Measurements from ENCODE around the gene SYT8.

Gene SYT8

GRCh38 chr11:1841511-1842148, 6.8 kb downstream of the SYT8 start:
- WGBS (ENCODE audit: extremely low coverage, insufficient coverage, insufficient read length): no CpG with 5 or more reads among the region's 19 CpGs
- no peak overlapping the region for H4K91ac ChIP-seq (ENCODE audit: low read depth, low read length)

GRCh38 chr11:1842149-1843097, 7.6 kb downstream of the SYT8 start:
- Histone ChIP-seq H3K4me3 (ENCODE audit: low read depth, low read length) (peak overlapping the region; percentile 3), H4K8ac (ENCODE audit: low read depth, low read length) (no peak overlapping the region), H3K79me2 (ENCODE audit: control insufficient read depth, insufficient read depth, low read length, poor library complexity) (no peaks in the 10 kb centered on the region), H3K79me1 (ENCODE audit: low read length) (no peaks in the 10 kb centered on the region), H3K18ac (ENCODE audit: low read length) (no peak overlapping the region), H3K9ac (ENCODE audit: low read length) (no peak overlapping the region), H3K4ac (ENCODE audit: low read depth, low read length) (no peak overlapping the region), H2AK5ac (ENCODE audit: low read length) (no peak overlapping the region), H2BK5ac (ENCODE audit: low read depth, low read length, poor library complexity) (no peak overlapping the region), H3K36me3 (ENCODE audit: control insufficient read depth in 1 of 2, insufficient read depth in 2 of 2, low read length in 2 of 2) (no peaks in the 10 kb centered on the region), H3K4me1 (ENCODE audit: control insufficient read depth in 1 of 2, insufficient read depth in 2 of 2, low read length in 2 of 2) (no peaks in the 10 kb centered on the region), H3K27me3 (ENCODE audit: insufficient read depth, low read length) (no peaks in the 10 kb centered on the region), H2AFZ (ENCODE audit: insufficient read depth, low read length, poor library complexity) (no peak overlapping the region), H4K12ac (ENCODE audit: low read depth, low read length) (no peak overlapping the region), H4K91ac (ENCODE audit: low read depth, low read length) (no peak overlapping the region), H3K14ac (ENCODE audit: low read length) (no peak overlapping the region), H2BK12ac (ENCODE audit: low read length) (no peak overlapping the region), H3K23ac (ENCODE audit: low read length) (no peak overlapping the region), H3K9me3 (ENCODE audit: insufficient read depth, low read depth, low read length) (no peaks in the 10 kb centered on the region), H3K4me2 (ENCODE audit: low read length) (no peak overlapping the region), H2BK120ac (ENCODE audit: insufficient read depth, low read length, poor library complexity) (no peak overlapping the region), H3K27ac (ENCODE audit: low read depth, low read length) (no peak overlapping the region)
- no CpG with 5 or more reads among the region's 29 CpGs for WGBS (ENCODE audit: extremely low coverage, insufficient coverage, insufficient read length)
- no peak for DNase-seq

More at GRCh38 chr11:1841511-1842148, 6.8 kb downstream of the SYT8 start:
- Histone ChIP-seq H2AFZ (ENCODE audit: insufficient read depth, low read length, poor library complexity) (no peak overlapping the region), H3K18ac (ENCODE audit: low read length) (no peak overlapping the region), H3K79me2 (ENCODE audit: control insufficient read depth, insufficient read depth, low read length, poor library complexity) (no peaks in the 10 kb centered on the region), H3K27ac (ENCODE audit: low read depth, low read length) (no peak overlapping the region), H4K12ac (ENCODE audit: low read depth, low read length) (no peak overlapping the region), H3K79me1 (ENCODE audit: low read length) (no peaks in the 10 kb centered on the region), H3K14ac (ENCODE audit: low read length) (no peak overlapping the region), H4K8ac (ENCODE audit: low read depth, low read length) (no peak overlapping the region), H3K27me3 (ENCODE audit: insufficient read depth, low read length) (no peaks in the 10 kb centered on the region), H3K23ac (ENCODE audit: low read length) (no peak overlapping the region), H2BK5ac (ENCODE audit: low read depth, low read length, poor library complexity) (no peak overlapping the region), H3K9ac (ENCODE audit: low read length) (no peak overlapping the region), H2BK120ac (ENCODE audit: insufficient read depth, low read length, poor library complexity) (no peak overlapping the region), H2BK12ac (ENCODE audit: low read length) (no peak overlapping the region), H3K36me3 (ENCODE audit: control insufficient read depth in 1 of 2, insufficient read depth in 2 of 2, low read length in 2 of 2) (no peaks in the 10 kb centered on the region), H3K9me3 (ENCODE audit: insufficient read depth, low read depth, low read length) (no peaks in the 10 kb centered on the region), H3K4me1 (ENCODE audit: control insufficient read depth in 1 of 2, insufficient read depth in 2 of 2, low read length in 2 of 2) (no peaks in the 10 kb centered on the region), H2AK5ac (ENCODE audit: low read length) (no peak overlapping the region), H3K4me3 (ENCODE audit: low read depth, low read length) (no peak overlapping the region), H3K4me2 (ENCODE audit: low read length) (no peak overlapping the region), H3K4ac (ENCODE audit: low read depth, low read length) (no peak overlapping the region)
- peak in 1 of 2 donors; percentile 59 for DNase-seq

GRCh38 chr11:1843098-1843473, 8.3 kb downstream of the SYT8 start:
- no peaks in the 10 kb centered on the region for H3K4me1 ChIP-seq (ENCODE audit: control insufficient read depth in 1 of 2, insufficient read depth in 2 of 2, low read length in 2 of 2)
- no peak overlapping the region for H3K4ac ChIP-seq (ENCODE audit: low read depth, low read length)
- H3K79me1 ChIP-seq (ENCODE audit: low read length): no peaks in the 10 kb centered on the region
- no peak for DNase-seq
- no peak overlapping the region for H3K23ac ChIP-seq (ENCODE audit: low read length)
- H2BK12ac ChIP-seq (ENCODE audit: low read length): no peak overlapping the region
- H3K9me3 ChIP-seq (ENCODE audit: insufficient read depth, low read depth, low read length): no peaks in the 10 kb centered on the region
- H2AK5ac ChIP-seq (ENCODE audit: low read length): no peak overlapping the region
- H3K9ac ChIP-seq (ENCODE audit: low read length): no peak overlapping the region
- H3K14ac ChIP-seq (ENCODE audit: low read length): no peak overlapping the region
- H3K36me3 ChIP-seq (ENCODE audit: control insufficient read depth in 1 of 2, insufficient read depth in 2 of 2, low read length in 2 of 2): no peaks in the 10 kb centered on the region
- no peak overlapping the region for H3K27ac ChIP-seq (ENCODE audit: low read depth, low read length)
- H3K79me2 ChIP-seq (ENCODE audit: control insufficient read depth, insufficient read depth, low read length, poor library complexity): no peaks in the 10 kb centered on the region
- H3K27me3 ChIP-seq (ENCODE audit: insufficient read depth, low read length): no peaks in the 10 kb centered on the region
- no peak overlapping the region for H4K12ac ChIP-seq (ENCODE audit: low read depth, low read length)
- no peak overlapping the region for H3K18ac ChIP-seq (ENCODE audit: low read length)
- H2BK5ac ChIP-seq (ENCODE audit: low read depth, low read length, poor library complexity): no peak overlapping the region
- no peak overlapping the region for H4K8ac ChIP-seq (ENCODE audit: low read depth, low read length)
- no CpG with 5 or more reads among the region's 11 CpGs for WGBS (ENCODE audit: extremely low coverage, insufficient coverage, insufficient read length)
- H3K4me3 ChIP-seq (ENCODE audit: low read depth, low read length): peak overlapping the region; percentile 3
- H3K4me2 ChIP-seq (ENCODE audit: low read length): no peak overlapping the region
- no peak overlapping the region for H2BK120ac ChIP-seq (ENCODE audit: insufficient read depth, low read length, poor library complexity)
- H4K91ac ChIP-seq (ENCODE audit: low read depth, low read length): no peak overlapping the region
- no peak overlapping the region for H2AFZ ChIP-seq (ENCODE audit: insufficient read depth, low read length, poor library complexity)

- no peaks in the 10 kb centered on the region for H3K4me1 ChIP-seq (ENCODE audit: control insufficient read depth in 1 of 2, insufficient read depth in 2 of 2, low read length in 2 of 2)
- H3K27me3 ChIP-seq (ENCODE audit: insufficient read depth, low read length): no peaks in the 10 kb centered on the region
- H4K12ac ChIP-seq (ENCODE audit: low read depth, low read length): no peak overlapping the region
- H3K4me3 ChIP-seq (ENCODE audit: low read depth, low read length): no peak overlapping the region
- H3K4ac ChIP-seq (ENCODE audit: low read depth, low read length): no peak overlapping the region
- no peak overlapping the region for H3K27ac ChIP-seq (ENCODE audit: low read depth, low read length)
- no peak overlapping the region for H2BK12ac ChIP-seq (ENCODE audit: low read length)
- DNase-seq: no peak
- no CpG with 5 or more reads among the region's 8 CpGs for WGBS (ENCODE audit: extremely low coverage, insufficient coverage, insufficient read length)
- H3K36me3 ChIP-seq (ENCODE audit: control insufficient read depth in 1 of 2, insufficient read depth in 2 of 2, low read length in 2 of 2): no peaks in the 10 kb centered on the region
- H2AFZ ChIP-seq (ENCODE audit: insufficient read depth, low read length, poor library complexity): no peak overlapping the region
- H3K79me2 ChIP-seq (ENCODE audit: control insufficient read depth, insufficient read depth, low read length, poor library complexity): no peaks in the 10 kb centered on the region
- H4K91ac ChIP-seq (ENCODE audit: low read depth, low read length): peak overlapping the region; percentile 3
- H2BK120ac ChIP-seq (ENCODE audit: insufficient read depth, low read length, poor library complexity): no peak overlapping the region
- no peaks in the 10 kb centered on the region for H3K9me3 ChIP-seq (ENCODE audit: insufficient read depth, low read depth, low read length)
- H3K9ac ChIP-seq (ENCODE audit: low read length): no peak overlapping the region
- peak overlapping the region; percentile 40 for H2AK5ac ChIP-seq (ENCODE audit: low read length)
- H3K79me1 ChIP-seq (ENCODE audit: low read length): no peaks in the 10 kb centered on the region
- no peak overlapping the region for H3K18ac ChIP-seq (ENCODE audit: low read length)
- no peak overlapping the region for H3K4me2 ChIP-seq (ENCODE audit: low read length)
- H3K14ac ChIP-seq (ENCODE audit: low read length): no peak overlapping the region
- no peak overlapping the region for H2BK5ac ChIP-seq (ENCODE audit: low read depth, low read length, poor library complexity)
- no peak overlapping the region for H4K8ac ChIP-seq (ENCODE audit: low read depth, low read length)
- no peak overlapping the region for H3K23ac ChIP-seq (ENCODE audit: low read length)
Measured at GRCh38 chr11:1843796-1844195, 9.0 kb downstream of the SYT8 start.
